Measurements from ENCODE around the gene UPK1B.
A peak's percentile ranks its signal among the peaks of the same experiment; 100 is the strongest.

DNA sequence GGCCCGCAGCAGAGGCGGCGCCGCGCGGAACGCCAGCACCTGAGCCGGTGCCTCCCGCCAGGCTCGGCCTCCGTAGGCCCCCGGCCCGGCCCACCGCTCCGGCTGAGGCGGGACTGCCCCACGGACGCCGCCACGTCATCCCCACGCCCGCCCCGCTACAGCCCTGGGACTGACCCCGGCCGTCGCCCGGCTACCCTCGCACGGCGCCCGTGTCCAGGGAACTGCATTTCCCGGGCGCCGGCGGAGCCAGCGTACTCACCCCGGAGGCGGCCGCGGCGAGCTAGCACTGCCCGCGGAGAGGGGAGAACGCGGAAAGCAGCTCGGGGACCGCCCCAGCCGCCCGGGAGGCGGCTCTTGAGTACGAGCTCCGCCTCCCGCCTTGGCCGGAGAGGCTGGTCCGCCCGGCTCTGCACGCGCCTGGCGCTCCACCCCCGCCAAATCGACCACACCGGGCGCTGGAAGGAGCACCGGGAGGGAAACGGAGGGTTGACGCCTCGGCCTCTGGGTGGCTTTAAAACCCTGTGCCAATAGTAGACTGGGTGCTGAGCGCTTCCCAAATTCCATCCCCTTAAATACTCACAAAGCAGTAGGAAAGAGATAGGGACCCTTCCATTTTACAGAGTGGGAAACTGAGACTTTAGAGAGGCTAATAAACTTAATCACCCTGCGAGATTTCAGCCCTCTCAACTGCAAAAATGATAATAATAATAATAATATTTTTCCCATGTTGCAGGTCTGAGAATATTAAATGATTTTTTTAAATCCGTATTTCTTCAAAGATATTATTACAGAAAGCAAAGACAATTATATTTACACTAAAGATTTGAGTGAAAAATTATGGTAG lies 67.4 kb downstream of the UPK1B start, which contains the start of gene B4GALT4:
- TF ChIP-seq, protein P1, sequence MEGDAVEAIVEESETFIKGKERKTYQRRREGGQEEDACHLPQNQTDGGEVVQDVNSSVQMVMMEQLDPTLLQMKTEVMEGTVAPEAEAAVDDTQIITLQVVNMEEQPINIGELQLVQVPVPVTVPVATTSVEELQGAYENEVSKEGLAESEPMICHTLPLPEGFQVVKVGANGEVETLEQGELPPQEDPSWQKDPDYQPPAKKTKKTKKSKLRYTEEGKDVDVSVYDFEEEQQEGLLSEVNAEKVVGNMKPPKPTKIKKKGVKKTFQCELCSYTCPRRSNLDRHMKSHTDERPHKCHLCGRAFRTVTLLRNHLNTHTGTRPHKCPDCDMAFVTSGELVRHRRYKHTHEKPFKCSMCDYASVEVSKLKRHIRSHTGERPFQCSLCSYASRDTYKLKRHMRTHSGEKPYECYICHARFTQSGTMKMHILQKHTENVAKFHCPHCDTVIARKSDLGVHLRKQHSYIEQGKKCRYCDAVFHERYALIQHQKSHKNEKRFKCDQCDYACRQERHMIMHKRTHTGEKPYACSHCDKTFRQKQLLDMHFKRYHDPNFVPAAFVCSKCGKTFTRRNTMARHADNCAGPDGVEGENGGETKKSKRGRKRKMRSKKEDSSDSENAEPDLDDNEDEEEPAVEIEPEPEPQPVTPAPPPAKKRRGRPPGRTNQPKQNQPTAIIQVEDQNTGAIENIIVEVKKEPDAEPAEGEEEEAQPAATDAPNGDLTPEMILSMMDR (IDR thresholded peaks at IDR 0.05), result no peak
- TF ChIP-seq POLR2AphosphoS5 (IDR thresholded peaks at IDR 0.05) (peak; percentile 79 to 89 (median 83)), POLR2A (IDR thresholded peaks at IDR 0.05) (peak; percentile 66 to 71)

All from sigmoid colon (tissue), 4 donors.